HG03558 (cell line): ENCODE measurements around the gene TAGLN2.
"Not testable (repeated sequence)": the region's sequence is repeated elsewhere in the genome, so short reads cannot be mapped to it uniquely, and the experiment has no call there.

Experiments
- ATAC-seq: cut with Tn5 transposase; IDR thresholded peaks from one replicate; pipeline ENCODE4 v1.9.1; 2021; ENCODE audit warnings: moderate number of reproducible peaks; ENCODE audit not compliant: unreplicated experiment; ENCODE audit errors: extremely low read depth

TAGLN2 gene

DNA sequence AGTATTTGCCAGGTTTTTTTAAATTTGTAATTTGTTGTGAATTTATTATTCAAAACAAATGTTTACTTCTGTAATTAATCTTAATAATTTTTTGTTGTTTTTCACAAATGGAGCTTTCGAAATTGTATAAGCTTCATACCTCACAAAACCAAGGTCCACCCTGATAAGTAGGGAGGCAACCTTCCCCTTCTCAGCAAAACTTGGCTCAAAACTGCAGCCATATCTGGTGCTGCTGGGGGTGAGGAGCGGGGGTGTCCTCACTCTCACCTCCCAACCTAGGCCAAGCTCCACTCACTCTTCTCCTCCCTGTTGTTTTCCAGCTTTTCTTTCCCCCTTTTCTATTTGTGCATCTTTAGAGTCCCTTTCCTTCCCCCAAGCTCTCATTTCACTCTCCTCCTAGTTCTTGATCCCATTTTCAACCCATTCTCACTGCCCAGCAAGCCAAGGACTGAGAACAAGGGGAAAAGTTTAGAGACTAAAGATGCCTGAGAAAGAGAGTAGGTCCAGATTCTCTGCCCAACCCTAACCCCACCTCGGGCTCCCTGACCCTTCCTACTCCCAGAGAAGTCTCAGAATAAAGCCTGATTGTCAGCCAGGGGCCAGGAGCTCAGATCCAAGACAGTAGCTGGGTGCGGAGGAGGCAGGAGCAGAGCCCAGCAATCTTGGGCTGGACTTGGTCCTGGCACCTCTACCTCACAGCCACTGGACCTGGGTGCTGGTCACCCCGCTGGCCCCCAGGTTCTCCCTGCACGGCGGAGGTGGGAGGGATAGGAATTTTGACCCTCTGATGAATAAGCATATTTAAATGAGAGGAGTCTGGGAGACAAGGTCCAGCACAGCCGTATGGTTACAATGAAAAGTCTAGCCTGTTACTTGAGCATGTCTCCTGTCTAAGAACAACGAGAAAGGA, 17.0 kb downstream of the TAGLN2 start:
- no peak for ATAC-seq

- no peak for ATAC-seq
Measured at GRCh38 chr1:159906960-159907359, 18.3 kb downstream of the TAGLN2 start.

DNA sequence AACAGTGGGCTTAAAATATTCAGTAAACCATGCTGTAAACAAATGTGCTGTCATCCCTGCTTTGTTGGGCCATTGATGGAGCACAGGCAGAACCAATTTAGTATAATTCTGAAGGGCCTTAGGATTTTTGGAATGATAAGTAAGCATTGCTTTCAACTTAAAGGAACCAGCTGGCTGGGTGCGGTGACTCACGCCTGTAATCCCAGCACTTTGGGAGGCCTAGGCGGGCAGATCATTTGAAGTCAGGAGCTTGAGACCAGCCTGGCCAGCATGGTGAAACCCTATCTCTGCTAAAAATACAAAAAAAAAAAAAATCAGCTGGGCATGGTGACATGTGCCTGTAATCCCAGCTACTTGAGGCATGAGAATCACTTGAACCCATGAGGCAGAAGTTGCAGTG, 21.3 kb downstream of the TAGLN2 start:
- not testable (repeated sequence) for ATAC-seq

- ATAC-seq, result no peak
Measured at GRCh38 chr1:159902541-159902940, 22.8 kb downstream of the TAGLN2 start.

DNA sequence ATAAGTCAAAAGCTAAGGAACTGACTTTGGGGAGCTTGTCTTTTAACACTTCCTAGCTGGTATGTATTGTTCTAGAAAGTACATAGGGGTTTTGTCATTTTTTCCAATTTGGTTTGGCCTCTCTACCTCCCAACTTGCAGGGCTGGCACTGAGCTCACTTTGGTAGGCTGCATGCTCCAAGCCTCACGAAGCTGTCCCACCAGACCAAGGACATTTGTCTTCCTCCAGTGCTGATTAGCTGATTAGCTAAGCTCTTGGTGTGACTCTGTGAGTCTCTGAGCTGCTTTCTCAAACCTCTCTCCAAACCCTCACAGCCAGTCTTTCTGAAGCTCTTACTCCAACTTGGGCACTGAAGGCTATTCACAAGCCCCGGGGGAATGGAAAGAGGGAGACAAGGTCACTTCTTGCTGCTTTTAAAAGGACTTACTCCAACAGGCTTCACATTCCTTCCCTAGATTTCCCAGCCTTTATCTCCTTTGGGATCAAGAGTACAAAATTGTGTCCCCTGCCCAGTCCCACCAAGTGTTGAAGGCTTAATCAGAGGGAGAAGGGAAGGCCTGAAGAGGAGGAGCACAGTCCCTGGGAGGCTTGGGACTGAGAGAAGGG, 24.4 kb downstream of the TAGLN2 start:
- no peak for ATAC-seq

DNA sequence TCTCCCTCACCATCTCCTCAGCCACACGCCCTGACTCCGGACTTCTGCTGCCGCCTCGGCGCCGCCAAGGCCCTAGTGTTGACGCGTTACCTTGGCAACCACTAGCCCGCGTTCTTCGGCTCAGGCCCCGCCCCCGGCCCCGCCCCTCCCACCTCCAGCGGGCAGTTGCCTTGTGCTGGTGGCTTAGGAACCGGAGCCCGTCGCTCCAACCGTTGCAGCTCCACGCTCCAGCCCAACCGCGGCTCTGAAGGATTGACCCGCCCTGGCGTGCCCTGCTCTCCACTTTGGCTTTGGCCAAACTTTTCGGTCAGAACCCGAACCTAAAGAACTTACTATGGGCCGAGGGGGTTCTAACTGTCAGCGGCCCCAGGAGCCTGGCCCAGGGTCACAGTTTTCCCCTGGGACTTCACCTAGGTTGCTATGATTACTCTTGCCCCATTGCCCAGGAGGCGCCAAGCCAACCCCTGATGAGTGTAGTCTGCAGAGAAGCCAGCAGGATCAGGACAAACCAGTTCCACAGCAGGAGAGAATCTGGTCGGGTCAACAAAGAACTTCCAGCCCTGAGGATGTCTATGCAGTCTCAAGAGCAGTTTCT, 25.1 kb downstream of the TAGLN2 start, which contains the start of gene CFAP45:
TSS of gene CFAP45 (minus strand) at position 80 of the 595 bp plus-strand sequence. CDS start at position 13, 67 bp downstream.
- ATAC-seq, result no peak

DNA sequence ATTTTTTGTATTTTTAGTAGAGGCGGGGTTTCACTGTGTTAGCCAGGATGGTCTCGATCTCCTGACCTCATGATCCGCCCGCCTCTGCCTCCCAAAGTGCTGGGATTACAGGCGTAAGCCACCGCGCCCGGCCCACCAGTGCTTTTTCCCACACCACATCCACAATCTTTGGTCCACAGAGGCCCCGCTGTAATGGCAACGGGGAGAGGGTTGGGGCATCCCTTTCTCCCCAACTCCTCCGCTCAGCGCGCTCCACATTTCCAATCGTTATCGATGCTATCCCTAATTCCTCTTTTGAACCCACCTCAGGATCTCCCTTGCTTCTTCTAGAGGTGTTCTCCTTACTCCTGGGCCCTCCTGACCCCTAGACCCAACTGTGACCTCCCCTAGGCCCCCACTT, 25.7 kb downstream of the TAGLN2 start:
- ATAC-seq, result not testable (repeated sequence)

DNA sequence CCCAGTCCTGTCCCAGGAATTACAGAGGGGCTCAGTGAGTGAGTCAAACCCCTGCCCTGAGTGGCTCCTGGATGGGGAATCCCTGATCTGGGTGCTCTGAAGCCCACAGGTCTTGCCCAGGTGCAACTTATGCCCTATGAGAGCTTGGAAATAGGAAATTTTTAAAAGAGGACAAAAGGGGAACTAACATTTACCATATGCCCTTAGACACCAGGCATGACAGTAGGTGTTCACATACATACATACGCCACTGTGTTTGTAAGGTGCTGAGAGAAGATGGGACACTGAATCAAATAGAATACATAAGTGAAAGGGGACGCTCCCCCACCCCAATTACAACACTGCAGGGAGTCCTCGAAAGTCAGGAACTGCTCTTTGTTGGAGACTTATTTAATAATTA, 26.8 kb downstream of the TAGLN2 start:
- ATAC-seq, result no peak

DNA sequence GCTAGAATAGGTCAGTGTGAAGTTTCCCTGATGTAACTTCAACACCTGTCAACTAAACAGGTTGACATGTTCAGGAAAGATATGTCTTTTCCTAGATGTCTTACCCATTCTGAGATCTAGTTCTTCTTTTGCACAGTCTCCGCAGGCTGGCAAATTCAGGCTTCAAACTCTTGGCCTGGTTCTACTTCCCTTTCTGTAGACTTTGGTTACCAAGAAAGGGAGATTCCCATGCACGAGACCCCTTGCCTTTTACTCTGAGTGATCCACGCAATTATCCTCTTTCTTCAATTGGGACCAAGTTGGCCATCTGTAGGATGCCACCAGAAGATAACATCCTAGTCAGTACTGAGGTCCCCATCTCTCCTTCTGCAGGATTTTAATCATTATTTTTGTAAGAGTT, 27.3 kb downstream of the TAGLN2 start:
- ATAC-seq, result no peak

DNA sequence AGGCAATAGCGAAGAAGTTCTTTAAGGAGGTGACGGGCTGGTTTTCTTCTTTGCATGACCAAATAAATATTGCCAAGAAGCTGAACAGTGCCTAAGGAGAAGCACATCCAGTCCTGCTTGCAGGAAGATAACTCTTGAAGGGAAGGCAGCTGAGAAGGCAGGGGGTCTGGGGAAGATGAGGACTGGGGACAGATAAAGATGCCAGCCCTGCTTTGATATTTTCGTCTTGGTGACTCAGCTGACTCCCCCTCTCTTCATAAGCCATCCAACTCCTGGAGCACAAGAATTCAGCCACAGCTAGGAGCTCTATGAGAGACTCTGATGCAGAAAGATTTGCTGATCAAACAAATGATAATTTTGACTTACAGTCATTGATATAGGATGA, 28.8 kb downstream of the TAGLN2 start:
- no peak for ATAC-seq

GRCh38 chr1:159895836-159896545, 29.3 kb downstream of the TAGLN2 start:
- ATAC-seq, result no peak

- ATAC-seq, result no peak
Measured at GRCh38 chr1:159895286-159895685, 30.0 kb downstream of the TAGLN2 start.

DNA sequence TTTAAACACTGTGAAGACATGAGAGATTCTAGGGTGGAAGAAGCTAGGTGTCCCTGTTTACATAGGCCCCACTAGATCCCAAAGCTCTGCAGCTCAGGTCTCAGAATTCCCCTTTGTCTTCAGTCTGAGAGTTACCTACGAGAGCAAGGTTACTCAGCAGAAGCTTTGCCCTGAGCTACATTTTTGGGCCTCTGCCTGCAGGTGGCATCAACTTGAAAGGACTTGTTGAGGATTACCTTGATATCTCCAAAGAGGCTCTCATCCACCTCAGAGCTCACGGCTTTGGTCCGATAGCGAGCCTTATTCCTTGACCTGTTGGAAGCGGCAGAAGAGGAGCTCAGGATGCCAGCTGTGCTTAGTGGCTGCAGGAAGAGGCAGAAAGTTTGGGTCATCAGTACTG, 32.4 kb downstream of the TAGLN2 start:
- no peak for ATAC-seq

DNA sequence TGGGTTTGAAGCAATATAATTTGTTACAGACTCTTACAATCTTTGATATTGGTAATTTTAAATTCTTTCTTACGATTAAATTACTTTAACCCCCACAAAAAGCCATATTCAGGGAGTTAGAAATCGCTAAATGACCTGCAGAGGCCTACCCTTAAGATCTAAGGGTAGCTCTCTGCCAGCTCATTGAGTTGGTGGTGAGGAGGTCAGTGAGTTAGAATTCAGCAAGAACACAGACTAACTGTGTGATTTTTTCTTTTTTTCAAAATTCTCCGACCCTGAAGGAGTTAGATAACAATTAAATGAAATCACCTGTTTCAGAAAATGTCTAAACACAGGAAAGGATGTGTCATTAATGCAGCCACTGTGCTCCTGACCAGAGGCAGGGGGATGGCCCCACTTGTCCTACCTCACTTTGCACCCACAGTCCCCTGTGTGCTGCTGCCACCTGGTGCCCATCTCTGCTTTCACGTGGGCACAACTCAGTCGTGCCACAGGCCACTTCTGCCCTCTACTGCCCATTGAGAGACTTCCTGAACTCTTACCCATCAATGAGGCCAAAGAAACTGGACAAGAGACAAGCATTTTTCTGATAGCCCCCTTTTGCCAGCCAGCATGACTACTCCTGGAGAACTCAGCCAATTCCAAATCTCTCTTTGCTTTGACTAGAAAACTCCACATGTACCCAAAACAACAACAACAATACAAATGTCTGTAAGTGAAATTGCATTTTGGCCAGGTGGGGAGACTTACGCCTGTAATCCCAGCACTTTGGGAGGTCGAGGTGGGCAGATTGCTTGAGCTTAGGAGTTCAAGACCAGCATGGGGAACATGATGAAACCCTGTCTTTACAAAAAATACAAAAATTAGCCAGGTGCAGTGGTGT, 33.8 kb downstream of the TAGLN2 start:
- ATAC-seq, result peak; percentile 55

GRCh38 chr1:159890390-159890789, 34.9 kb downstream of the TAGLN2 start:
- ATAC-seq, result no peak

DNA sequence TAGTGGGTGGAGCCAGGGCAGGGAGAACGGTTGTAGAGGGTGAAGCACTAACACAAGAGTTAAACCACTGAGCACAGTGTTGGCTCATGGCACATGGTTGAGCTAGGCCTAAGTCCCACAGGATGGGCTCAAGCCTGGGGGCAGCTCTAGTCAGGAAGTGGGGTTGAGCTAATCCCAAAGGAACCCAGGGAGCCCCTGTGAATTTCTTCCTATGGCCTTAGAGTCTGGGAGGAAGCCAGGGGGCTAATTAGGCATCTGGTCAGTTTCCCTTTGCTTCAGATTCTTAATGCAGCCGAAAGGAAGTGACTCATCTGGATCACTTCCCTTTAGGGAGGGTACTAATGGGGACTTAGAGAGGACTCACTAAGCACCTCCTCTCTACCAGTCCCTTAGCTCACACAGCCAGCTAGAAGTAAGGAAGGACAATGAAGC, 35.5 kb downstream of the TAGLN2 start:
- ATAC-seq, result peak; percentile 90

- no peak for ATAC-seq
Measured at GRCh38 chr1:159889202-159889601, 36.1 kb downstream of the TAGLN2 start.

- ATAC-seq, result no peak
Measured at GRCh38 chr1:159884296-159884695, 41.0 kb downstream of the TAGLN2 start.

- no peak for ATAC-seq
Measured at GRCh38 chr1:159883134-159883533, 42.2 kb downstream of the TAGLN2 start.

GRCh38 chr1:159882527-159882862, 42.8 kb downstream of the TAGLN2 start:
- ATAC-seq, result no peak
